Hepatocyte (in vitro differentiated cells): ENCODE measurements around the gene CIZ1. TPM values are rescaled to one million over a fixed set of nuclear protein-coding genes. Genes with fewer than 3 reads are reported as not detected.

Source experiments
- DNase-seq: peaks from one replicate; pipeline ENCODE4 v3.0.0-alpha.2; 2016; ENCODE audit warnings: low spot score
- H2AFZ ChIP-seq: fragments of 200-600 bp; sonication (generic); 2 replicates; pipeline ENCODE4 v1.6.0; 2016; ENCODE audit warnings: antibody characterized with exemption, mild to moderate bottlenecking
- H3K27ac ChIP-seq: fragments of 200-600 bp; sonication (generic); 2 replicates; pipeline ENCODE4 v1.5.1; 2016; ENCODE audit warnings: mild to moderate bottlenecking
- H3K27me3 ChIP-seq: fragments of 200-600 bp; sonication (generic); 2 replicates; pipeline ENCODE4 v1.6.1; 2016
- H3K36me3 ChIP-seq: fragments of 200-600 bp; sonication (generic); replicated peaks from 2 replicates; pipeline ENCODE4 v1.5.1; 2016; ENCODE audit warnings: low read depth; ENCODE audit not compliant: insufficient read depth
- H3K4me1 ChIP-seq: fragments of 200-600 bp; sonication (generic); 2 replicates; pipeline ENCODE4 v1.5.1; 2016; ENCODE audit warnings: mild to moderate bottlenecking, moderate library complexity; ENCODE audit not compliant: insufficient read depth
- H3K4me2 ChIP-seq: fragments of 200-600 bp; sonication (generic); 2 replicates; pipeline ENCODE4 v1.6.0; 2016
- H3K4me3 ChIP-seq: fragments of 200-600 bp; sonication (generic); 2 replicates; pipeline ENCODE4 v1.5.1; 2016; ENCODE audit warnings: mild to moderate bottlenecking
- H3K79me2 ChIP-seq: fragments of 200-600 bp; sonication (generic); 2 replicates; pipeline ENCODE4 v1.6.0; 2017; ENCODE audit warnings: mild to moderate bottlenecking
- H3K9me2 ChIP-seq: fragments of 200-600 bp; sonication (generic); replicated peaks from 2 replicates; pipeline ENCODE4 v1.6.0; 2017; ENCODE audit warnings: mild to moderate bottlenecking; ENCODE audit not compliant: insufficient read depth
- H3K9me3 ChIP-seq: fragments of 200-600 bp; sonication (generic); 2 replicates; pipeline ENCODE4 v1.5.1; 2016; ENCODE audit warnings: low read depth, mild to moderate bottlenecking
- H4K20me1 ChIP-seq: fragments of 200-600 bp; sonication (generic); 2 replicates; pipeline ENCODE4 v1.6.0; 2016; ENCODE audit warnings: mild to moderate bottlenecking; ENCODE audit not compliant: insufficient read depth, poor library complexity, severe bottlenecking
- CTCF ChIP-seq: fragments of 200-600 bp; sonication (generic); IDR thresholded peaks from 2 replicates; pipeline ENCODE4 v1.5.1; 2016; ENCODE audit warnings: antibody characterized with exemption, mild to moderate bottlenecking; ENCODE audit not compliant: poor library complexity
- EZH2 ChIP-seq: fragments of 200-600 bp; sonication (generic); IDR thresholded peaks from 2 replicates; pipeline ENCODE4 v1.6.1; 2016; ENCODE audit warnings: antibody characterized with exemption, mild to moderate bottlenecking, borderline replicate concordance
- EZH2phosphoT487 ChIP-seq: fragments of 200-600 bp; sonication (generic); IDR thresholded peaks from one replicate; pipeline ENCODE4 v1.6.1; 2018; ENCODE audit warnings: antibody characterized with exemption, mild to moderate bottlenecking, low read depth, moderate library complexity; ENCODE audit not compliant: unreplicated experiment, severe bottlenecking
- WGBS: methylation state at CpG from one replicate; pipeline ENCODE4 v1.1.6; 2016; ENCODE audit warnings: low lambda C conversion rate; ENCODE audit errors: missing lambda C conversion rate; 5-methylcytosine and 5-hydroxymethylcytosine counted together
- polyA plus RNA-seq: library from polyadenylated mRNA; unstranded; fragments of >200 nt; fragmentation: Nextera tagmentation; extraction: Ambion mirVana; gene quantifications from 2 replicates; pipeline ENCODE4 v1.2.1, GENCODE V29; 2016
- total RNA-seq: library from RNA; depleted of rRNA; stranded (reverse); fragments of >200 nt; gene quantifications from 2 replicates; pipeline ENCODE4 v1.2.3, GENCODE V29; 2014

The CIZ1 gene
- total and polyA plus RNA-seq, 2 experiments from 2014 or later = 31.0 to 85.6 TPM

GRCh38 chr9:128160603-128160987, 30.8 kb downstream of the CIZ1 start:
- H3K27me3 ChIP-seq = no peaks in the 10 kb centered on the region
- peak; percentile 45 for DNase-seq
- H3K4me3 ChIP-seq = peak overlapping the region; percentile 78
- peak overlapping the region; percentile 98 for H3K4me2 ChIP-seq
- no peaks in the 10 kb centered on the region for H3K79me2 ChIP-seq
- H4K20me1 ChIP-seq = no peaks in the 10 kb centered on the region
- TF ChIP-seq CTCF (no peak), EZH2phosphoT487 (no peak), EZH2 (no peak)
- no peaks in the 10 kb centered on the region for H3K9me2 ChIP-seq
- 3% methylated on average over 20 of the region's 23 CpGs for WGBS
- peak overlapping the region; percentile 92 for H2AFZ ChIP-seq
- peak overlapping the region; percentile 64 for H3K27ac ChIP-seq
- H3K9me3 ChIP-seq = no peaks in the 10 kb centered on the region
- no peaks in the 10 kb centered on the region for H3K4me1 ChIP-seq
- no peaks in the 10 kb centered on the region for H3K36me3 ChIP-seq

- H4K20me1 ChIP-seq = no peaks in the 10 kb centered on the region
- H3K36me3 ChIP-seq = no peaks in the 10 kb centered on the region
- H3K79me2 ChIP-seq = no peaks in the 10 kb centered on the region
- no peaks in the 10 kb centered on the region for H3K9me2 ChIP-seq
- no peak for TF ChIP-seq CTCF
- no peak for TF ChIP-seq EZH2
- TF ChIP-seq EZH2phosphoT487 = no peak
- H3K9me3 ChIP-seq = no peaks in the 10 kb centered on the region
- peak; percentile 98 for DNase-seq
- peak within 1 kb of the TSS; percentile 98 for H3K4me2 ChIP-seq
- H3K4me1 ChIP-seq = no peaks in the 10 kb centered on the region
- peak within 1 kb of the TSS; percentile 64 for H3K27ac ChIP-seq
- 2% methylated on average over 60 of the region's 77 CpGs for WGBS
- H3K27me3 ChIP-seq = no peaks in the 10 kb centered on the region
- H2AFZ ChIP-seq = peak within 1 kb of the TSS; percentile 92
- H3K4me3 ChIP-seq = peak within 1 kb of the TSS; percentile 78
These were observed 31.4 kb downstream of the CIZ1 start, which contains the start of gene BBLN for GRCh38 chr9:128159784-128160602. Gene BBLN (plus strand): TSS chr9:128160265. CDS start chr9:128160408, 143 bp downstream.

GRCh38 chr9:128159522-128159783, 31.9 kb downstream of the CIZ1 start:
- Histone ChIP-seq H3K36me3 (no peaks in the 10 kb centered on the region), H3K79me2 (no peaks in the 10 kb centered on the region)
- 62% methylated on average over 11 of the region's 11 CpGs for WGBS

More at GRCh38 chr9:128159522-128159783, 31.9 kb downstream of the CIZ1 start:
- Histone ChIP-seq H4K20me1 (no peaks in the 10 kb centered on the region), H3K9me3 (no peaks in the 10 kb centered on the region), H3K9me2 (no peaks in the 10 kb centered on the region), H3K4me1 (no peaks in the 10 kb centered on the region), H3K4me3 (peak overlapping the region; percentile 9), H3K4me2 (peak overlapping the region; percentile 74), H3K27me3 (no peaks in the 10 kb centered on the region), H3K27ac (peak overlapping the region; percentile 60), H2AFZ (peak overlapping the region; percentile 41)
- TF ChIP-seq EZH2phosphoT487 = no peak
- TF ChIP-seq CTCF = no peak
- TF ChIP-seq EZH2 = no peak
- no peak for DNase-seq
